Suppressor macrophage treated with lipopolysaccharide for 4 hours (primary cell): ENCODE measurements around the gene NEDD1.

ENCODE experiments used
- DNase-seq: peaks from one replicate; pipeline ENCODE4 v3.0.0-alpha.2; 2020

Gene NEDD1, protein sequence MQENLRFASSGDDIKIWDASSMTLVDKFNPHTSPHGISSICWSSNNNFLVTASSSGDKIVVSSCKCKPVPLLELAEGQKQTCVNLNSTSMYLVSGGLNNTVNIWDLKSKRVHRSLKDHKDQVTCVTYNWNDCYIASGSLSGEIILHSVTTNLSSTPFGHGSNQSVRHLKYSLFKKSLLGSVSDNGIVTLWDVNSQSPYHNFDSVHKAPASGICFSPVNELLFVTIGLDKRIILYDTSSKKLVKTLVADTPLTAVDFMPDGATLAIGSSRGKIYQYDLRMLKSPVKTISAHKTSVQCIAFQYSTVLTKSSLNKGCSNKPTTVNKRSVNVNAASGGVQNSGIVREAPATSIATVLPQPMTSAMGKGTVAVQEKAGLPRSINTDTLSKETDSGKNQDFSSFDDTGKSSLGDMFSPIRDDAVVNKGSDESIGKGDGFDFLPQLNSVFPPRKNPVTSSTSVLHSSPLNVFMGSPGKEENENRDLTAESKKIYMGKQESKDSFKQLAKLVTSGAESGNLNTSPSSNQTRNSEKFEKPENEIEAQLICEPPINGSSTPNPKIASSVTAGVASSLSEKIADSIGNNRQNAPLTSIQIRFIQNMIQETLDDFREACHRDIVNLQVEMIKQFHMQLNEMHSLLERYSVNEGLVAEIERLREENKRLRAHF

DNA sequence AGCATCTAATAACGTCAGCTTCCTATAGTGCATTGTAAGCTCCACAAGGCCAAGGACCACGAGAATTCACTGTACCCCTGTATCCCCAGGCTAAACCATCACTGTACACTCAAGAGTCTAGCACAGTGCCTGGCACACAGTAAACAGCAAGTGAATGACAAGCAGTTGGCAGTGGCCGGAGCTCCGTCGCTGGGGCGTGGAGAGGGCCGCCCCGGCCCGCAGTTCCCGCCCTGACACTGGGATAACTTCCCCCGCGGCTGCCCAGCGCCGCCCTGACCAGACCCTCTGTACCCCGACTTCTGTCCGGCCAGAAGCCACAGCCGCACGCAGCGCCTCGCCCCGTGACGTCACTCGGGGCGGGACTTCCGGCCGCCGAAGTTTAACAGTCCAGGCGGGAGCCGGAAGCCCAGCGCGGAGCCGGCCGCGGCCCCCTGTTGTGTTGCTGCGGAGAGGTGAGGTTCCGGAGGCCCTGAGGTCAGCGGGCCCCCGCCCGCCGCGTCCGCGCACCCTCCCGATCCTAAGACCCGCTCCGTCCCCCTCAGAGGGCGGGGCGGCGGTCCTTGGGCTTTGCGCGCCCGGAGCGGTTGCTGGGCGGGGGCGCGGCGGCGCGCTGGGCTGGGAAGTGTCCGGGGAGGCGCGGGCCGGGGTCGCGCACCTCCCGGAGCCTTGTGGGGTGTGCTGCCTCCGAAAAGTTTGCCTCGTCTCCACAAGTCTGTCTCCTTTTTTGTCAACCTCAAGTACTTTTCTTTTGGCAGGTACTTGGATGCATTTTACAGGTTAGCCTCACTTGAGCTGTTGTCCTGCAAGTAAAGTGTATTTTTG is at the start of gene NEDD1:
NEDD1 (plus strand) TSS at position 409 of the 822 bp plus-strand sequence. CDS start 2,503 bp downstream, outside the sequence.
- peak; percentile 89 for DNase-seq

DNA sequence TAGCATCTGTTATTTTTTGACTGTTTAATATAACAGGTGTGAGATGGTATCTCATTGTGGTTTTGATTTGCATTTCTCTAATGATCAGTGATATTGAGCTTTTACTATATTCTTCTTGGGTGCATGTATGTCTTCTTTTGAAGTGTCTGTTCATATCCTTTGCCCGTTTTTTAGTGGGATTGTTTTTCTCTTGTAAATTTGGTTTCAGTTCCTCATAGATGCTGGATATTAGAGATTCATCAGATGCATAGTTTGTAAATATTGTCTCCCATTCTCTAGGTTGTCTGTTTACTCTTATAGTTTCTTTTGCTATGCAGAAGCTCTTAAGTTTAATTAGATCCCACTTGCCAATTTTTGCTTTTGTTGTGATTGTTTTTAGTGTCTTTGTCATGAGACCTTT is 48.9 kb upstream of the NEDD1 start:
- no peak for DNase-seq

DNA sequence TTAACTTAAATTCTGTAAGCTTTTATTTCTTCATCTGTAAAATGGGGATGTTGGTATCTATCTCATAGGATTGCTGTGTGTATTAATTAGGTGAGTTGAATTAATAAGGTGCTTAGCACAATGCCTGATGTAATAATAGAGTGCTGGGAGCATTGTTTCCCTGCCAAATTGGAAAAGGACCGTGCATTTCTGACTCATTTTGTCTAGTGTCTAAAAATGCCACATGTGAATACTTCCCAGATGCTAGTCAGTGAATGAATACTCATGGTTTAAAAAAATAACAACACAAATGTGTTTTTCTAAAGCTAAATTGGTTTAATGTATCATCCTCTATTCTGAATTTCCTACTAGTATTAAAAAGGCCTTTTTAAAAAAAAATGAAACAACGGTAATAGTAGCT is 45.4 kb upstream of the NEDD1 start:
- no peak for DNase-seq

DNA sequence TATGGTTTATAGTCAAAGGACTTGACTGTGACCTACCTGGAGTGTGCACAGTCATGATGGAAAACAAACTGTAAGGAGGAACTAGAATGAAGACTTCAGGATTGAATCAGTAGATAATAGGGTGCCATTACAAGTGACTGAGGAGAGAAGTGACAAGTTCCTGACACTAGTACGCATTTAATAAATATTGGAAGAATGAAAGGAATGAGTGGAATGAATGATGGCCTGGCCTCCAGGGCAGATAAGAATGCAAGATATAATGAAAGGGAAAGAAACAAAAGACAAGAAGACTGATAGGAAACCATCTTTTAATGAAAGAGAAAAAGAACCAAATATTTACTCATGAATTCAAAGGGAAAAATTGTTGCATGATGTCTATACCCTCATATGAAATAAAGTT is 44.7 kb upstream of the NEDD1 start:
- DNase-seq: no peak

DNA sequence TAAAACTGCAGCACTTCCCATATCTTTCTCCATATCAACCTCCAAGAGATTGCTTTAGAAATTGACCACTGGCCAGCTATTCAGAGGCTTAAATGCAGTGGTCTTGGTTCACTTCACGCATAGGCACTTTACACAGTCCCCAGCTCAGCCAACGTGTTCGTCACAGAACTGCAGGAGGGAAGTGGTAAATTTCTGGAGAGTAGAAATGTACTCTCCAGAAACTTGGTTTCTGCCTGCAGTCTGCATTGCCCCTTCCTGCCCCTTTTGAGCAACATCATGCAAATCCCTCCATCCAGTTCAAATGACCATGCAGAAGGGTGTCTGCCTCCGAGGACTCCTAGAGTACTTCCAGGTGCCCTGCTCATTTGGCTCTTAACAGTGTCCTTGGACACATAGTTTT is 42.7 kb upstream of the NEDD1 start:
- no peak for DNase-seq

DNA sequence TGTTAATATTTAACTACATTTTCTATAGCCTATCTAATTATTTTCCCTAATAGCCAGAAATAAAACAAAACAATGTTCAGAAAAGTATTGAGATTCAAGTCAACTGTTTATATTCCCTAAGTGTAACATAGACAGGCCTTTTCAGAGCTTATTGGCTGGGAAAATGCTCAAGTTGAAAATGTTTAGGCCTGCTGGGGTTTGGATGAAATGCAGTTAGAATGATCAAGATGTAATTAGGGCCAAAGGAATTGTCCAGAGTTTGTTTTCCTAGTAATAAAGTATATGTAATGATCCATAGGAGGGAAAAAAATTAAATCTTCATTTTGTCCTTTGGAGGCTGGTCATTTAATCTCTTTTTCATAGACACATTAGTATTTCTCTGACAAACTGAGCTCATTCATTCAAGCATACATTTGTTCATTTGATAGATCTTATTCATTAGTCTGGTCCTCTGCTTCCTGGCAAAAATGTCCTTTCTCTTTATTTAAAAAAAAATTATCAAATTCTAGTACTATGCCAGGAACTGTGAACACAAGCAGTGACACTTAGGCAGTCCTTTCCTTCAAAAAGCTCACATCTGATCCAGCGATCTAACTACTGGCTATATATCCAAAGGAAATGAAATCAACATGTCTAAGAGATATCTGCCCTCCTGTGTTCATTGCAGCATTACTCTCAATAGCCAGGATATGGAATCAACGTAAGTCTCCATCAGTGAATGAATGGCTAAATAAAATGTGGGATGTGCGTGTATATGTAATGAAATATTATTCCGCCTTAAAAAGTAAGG is 40.1 kb upstream of the NEDD1 start:
- DNase-seq: no peak

DNA sequence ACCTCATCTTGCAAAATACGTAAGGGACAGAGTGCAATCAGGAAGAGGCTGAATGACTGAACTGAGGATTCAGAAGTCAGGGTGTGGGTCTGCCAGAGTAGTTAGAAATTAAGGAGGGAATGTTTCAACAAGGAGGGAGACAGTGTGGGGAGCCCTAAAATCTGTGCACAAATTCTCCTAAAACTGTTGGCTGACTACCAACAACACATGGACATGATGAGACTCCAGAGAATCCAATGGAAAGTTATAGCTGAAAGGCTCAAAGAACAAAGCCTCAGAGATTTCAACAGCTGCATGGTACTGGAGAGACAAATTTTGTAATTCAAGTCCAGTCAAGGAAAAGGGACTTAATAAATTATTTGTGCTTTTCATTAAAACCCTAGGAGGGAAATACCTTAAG is 36.1 kb upstream of the NEDD1 start:
- DNase-seq: no peak

DNA sequence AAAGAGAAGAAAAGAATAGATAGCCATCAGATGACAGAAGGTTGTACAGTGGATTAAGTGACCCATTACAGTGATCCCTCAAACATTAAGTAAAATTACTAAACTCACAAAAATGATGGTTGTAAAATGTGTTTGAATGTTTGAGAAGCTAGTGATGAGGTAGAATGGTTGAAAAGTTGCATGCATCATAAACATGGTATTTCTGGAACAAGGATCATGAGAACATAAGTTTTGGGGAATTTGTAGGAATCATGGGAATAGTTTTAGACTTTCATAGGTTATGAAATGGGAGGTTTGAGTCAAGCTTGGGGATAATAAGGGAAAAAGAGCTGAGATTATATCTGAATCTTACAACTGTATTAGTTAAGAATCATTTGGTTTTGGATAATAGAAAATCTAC is 34.1 kb upstream of the NEDD1 start:
- DNase-seq: no peak

DNA sequence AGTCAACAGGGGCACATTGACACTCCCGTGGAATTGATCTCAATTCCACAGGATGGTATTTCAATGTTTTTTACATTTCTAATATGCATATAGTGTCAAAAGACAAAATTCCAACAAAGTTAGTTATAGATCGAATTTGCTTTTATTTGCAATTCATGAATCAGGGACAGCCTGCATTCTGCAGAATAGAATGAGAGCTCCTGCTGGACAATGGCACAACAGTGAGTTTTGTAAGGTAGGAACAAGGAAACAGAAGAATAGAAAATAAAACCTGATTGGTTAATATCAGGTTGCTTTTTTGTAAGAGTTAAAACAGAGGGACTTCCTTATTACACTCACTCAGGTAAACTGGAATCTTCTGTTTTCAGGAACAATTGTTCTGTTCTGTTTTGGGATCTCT is 32.8 kb upstream of the NEDD1 start:
- DNase-seq: no peak

DNA sequence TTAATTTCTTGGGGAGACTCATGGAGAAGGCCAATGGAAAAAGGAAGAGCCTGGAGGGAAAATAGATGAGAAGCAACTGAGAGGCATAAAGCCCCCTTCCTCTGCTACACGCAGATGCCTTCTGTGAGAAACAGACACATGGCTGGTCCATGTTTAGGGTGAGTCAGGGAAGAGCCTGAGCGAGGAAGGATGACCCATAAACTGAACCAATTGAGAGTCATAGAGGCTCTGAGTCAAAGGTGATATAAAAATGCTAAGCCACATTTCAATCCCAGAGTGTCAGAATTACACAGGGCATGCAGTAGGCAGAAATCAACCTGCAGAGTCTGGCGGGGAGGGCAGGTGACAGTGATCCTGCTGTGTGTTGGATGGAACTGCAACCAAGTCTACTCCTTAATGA is 30.1 kb upstream of the NEDD1 start:
- no peak for DNase-seq

DNA sequence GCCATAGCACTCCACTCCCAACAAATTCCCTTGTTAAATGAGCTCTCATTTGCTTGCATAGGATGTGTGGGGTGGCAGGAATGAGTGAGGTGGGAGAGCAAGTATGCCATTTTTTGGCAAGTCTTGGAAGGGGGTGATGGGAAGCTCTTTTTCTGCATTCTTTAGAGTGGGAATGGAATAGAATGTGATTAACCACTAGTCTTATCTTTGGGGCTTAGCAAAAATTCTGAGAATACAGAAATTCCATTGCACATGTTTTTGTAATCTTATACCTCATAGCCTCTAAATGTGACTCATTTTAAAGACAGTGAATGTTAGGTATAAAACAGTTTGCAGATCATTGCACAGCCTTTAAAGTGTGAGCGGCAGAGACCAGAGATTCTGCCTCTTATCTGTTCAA is 28.4 kb upstream of the NEDD1 start:
- no peak for DNase-seq

DNA sequence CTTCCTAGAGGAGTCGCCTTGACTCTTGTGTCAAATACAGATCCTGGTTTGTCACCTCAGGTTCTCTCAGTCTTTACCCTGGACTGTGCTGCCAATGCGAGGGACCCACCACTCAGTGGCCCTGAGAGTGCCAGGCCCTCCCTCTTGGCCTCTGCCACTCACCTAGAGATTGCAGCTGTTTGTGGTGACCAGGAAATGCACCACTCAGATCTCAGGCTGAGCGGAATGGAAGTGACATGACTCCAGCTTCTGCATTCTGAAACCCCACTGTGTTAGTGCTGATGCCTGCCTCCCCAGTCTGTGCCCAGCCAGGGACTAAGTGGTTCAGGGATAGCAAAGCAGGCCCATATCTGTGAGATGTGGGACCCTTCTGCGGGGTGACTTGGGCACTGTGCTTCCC is 27.8 kb upstream of the NEDD1 start:
- no peak for DNase-seq

DNA sequence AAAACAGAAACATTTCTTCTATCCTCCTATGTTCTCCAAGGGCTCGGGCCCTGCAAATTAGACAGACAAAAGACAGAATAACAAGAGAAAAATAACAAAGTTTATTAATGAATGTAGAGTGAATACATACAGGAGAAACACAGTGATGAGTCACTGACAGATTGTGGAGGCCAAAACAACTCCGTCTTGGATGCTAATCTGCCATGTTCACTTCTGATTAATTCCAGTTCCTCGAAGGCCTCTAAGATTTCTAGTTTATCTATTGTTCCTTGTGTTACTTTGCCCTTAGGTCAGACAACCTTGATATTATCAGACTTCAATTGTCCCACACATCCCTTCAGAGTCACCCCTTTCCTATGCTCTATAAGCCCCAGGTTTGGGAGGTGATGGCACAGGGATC is 26.8 kb upstream of the NEDD1 start:
- DNase-seq: no peak

DNA sequence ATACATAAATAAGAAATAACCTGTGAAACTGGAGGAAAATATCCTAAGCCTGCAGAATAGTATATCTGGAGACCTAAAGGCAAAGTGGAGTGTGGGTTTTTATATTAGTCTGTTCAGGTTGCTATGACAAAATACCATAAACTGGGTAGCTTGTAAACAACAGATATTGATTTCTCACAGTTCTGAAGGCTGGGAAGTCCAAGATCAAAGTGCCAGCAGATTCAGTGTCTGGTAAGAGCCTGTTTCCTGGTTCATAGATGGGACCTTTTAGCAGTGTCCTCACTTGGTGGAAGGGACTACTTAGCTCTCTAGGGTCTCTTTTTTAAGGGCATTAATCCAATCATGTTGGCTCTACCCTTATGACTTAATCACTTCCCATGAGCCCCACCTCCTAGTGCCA is 25.4 kb upstream of the NEDD1 start:
- no peak for DNase-seq

DNA sequence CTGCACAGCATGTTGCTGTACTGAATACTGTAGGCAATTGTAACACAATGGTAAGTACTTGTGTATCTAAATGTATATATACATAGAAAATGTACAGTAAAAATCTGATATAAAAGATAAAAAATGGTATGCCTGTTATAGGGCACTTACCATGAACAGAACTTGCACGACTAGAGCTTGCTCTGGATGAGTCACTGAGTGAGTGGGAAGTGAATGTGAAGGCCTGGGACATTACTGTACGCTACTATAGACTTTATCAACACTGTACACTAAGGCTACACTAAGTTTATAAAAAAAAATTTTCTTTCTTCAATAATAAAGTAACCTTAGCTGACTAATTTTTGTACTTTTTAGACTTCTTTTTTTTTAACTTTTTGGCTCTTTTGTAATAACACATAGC is 24.2 kb upstream of the NEDD1 start:
- no peak for DNase-seq

DNA sequence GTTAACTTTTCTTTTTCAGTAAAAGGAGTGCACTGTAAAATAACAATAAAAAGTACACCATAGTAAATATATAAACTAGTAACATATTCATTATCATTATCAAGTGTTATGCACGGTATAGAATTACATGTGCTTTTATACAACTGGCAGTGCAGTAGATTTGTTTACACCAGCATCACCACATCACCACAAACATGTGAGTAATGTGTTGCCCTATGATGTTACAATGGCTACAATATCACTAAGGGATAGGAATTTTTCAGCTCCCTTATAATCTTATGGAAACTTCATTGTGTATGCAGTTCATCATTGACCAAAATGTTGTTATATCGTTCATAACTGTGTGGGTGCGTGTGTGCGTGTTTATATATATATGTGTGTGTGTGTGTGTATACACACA is 23.5 kb upstream of the NEDD1 start:
- no peak for DNase-seq

DNA sequence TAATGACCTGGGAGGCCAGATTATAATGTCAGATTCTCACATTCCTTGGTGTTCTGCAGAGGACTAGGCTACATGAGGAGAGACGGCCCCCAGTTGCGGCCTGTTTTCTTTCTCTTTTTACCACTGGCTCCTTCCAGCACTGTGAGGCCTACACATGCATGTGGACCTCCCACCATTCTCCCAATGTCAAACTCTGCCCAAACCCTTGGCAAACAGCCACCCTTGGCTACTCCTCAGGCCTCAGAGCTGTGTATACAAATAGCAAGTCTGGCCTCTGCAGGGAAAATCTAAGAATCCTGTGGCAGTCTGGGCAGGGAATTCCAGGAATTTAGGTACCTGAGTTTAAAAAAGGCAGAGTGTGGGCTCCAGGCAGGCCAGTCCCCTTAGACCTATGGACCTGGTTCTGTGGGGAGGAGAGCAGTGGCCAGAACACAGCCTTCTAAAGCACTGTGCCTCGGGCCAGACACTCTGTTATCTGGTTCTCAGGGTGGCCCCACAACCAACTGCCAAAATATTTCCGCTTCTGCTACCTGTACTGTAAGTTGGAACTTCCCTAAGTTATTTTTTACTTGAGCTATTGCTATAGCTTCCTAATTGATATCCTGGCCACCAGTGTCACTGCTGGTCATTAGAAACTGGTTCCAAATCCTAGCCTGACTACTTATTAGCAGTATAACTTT is 19.9 kb upstream of the NEDD1 start:
- DNase-seq: no peak

DNA sequence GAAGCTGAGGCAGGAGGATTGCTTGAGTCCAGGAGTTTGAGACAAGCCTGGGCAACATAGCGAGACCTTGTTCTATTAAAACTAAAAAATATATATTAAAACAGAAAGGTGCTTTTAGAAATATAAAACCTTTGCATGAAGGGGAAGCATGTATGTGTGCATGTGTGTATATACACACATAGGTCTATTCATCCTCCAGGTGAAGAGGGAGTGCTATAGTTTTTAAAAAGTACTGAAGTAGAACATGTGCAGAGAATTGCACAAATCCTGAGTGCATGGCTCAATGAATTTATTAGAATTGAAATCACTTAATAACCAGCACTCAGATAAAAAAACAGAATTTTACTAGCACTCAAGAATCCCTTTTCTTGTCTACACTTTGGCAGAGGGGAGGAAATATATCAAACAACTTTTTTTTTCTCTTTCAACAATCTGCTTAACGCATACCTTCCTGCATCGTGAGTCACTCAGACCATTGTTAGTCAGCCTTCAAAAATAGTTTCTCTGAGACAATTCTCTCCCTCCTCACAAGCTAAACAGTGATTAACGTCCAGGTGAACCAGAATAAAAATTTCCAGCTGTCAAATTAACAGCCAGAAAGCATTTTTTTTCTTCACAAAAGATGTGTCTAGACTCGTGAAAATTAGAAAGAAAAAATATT is 17.7 kb upstream of the NEDD1 start:
- DNase-seq: no peak

DNA sequence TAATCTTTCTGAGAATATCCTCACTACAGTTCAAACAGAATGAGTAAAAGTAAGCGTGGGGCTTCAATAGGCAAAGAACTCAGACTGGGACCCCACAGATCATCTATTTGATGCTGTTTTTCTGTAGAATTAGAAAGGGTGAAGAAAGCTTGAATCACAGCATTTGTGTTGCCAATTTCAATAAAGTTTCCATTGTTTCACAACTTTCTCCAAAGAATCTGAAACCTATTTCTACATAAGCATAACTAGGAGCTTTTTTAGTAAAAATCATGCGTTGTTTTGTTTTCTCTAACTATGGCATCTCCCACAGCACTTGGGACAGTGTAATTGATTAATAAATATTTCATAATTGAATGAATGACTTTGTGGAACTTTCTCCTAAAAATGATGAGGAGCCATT is 16.7 kb upstream of the NEDD1 start:
- DNase-seq: no peak

DNA sequence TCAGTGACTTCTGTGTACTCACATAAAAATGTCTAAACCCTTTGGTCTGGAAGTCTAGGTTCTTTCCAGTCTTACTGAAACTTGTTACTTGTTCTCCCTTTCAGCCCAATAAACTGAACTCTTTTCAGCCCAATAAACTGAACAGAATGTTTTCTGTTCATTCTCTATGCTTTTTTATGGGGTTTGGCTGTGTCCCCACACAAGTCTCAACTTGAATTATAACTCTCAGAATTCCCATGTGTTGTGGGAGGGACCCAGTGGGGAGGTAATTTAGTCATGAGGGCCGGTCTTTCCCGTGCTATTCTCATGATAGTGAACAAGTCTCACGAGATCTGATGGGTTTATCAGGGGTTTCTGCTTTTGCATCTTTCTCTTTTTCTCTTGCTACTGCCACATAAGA is 15.0 kb upstream of the NEDD1 start:
- DNase-seq: no peak

DNA sequence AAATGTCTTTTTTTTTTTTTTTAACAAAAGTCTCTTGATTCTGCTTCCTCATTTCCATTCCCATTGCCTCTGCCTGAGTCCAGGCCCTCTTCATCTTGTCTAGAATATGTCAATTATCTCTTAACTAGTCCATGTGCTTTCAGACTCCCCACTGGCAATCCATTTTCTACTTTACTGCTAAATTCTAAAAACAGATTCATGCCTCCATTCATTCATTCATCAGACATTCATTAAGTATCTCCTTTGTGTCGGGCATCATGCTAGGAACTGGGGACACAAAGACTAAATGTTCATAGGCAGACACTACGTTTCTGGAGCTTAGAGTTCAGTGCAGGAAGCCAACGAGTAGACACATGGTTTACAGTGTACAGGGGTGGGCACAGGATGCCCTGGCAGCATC is 9.6 kb upstream of the NEDD1 start:
- DNase-seq: no peak

DNA sequence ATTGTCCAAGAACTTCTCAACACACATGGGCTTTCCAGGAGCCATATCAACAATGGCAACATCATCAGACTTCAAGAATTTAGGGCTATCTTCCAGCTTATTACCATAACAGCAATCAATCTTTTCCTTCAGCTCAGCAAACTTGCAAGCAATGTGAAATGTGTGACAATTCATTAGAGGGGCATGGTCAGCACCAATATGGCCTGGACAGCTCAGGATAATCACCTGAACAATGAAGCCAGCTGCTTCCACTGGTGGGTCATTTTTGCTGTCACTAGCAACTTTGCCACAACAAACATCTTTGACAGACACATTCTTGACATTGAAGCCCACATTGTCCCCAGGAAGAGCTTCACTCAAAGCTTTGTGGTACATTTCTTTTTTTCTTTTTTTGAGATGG is 5.9 kb upstream of the NEDD1 start:
- no peak for DNase-seq
